ENCODE measurements around the gene FOSB. TPM values are rescaled to one million over a fixed set of nuclear protein-coding genes. Genes with fewer than 3 reads are reported as not detected.

The FOSB gene
- 14.6 to 21.8 TPM (median 17.2 TPM) in 5 replicates for total RNA-seq (2022; extraction: Qiagen RNA extraction; ENCODE audit: low read depth)

DNA sequence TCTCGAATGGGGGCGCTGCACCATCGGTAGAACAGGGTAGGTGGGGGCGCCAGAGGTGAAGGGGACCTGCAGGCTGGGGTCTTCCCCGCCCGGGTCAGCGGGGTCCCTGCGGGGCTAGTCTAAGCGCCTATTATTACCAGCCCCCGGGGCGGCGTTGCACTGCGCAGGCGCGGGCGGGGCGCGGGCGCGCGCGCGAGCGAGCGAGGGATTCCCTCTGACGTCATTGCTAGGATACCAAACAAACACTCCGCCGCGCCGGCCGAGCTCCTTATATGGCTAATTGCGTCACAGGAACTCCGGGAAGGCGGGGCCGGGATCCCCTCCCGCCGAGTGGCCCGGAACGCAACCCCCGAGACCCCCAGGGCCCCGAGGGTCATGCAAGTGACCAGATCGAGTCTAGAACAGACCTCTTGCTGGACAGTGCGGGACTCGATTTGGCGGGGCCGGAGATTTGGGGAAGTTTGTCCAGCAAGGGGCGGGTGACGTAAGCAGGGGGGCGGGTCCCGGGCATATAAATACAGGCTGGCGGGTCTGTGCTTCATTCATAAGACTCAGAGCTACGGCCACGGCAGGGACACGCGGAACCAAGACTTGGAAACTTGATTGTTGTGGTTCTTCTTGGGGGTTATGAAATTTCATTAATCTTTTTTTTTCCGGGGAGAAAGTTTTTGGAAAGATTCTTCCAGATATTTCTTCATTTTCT lies at the start of gene FOSB:
Gene FOSB, plus strand, starts transcription at position 541 of the 703 bp plus-strand sequence. CDS start 591 bp downstream, outside the sequence.

DNA sequence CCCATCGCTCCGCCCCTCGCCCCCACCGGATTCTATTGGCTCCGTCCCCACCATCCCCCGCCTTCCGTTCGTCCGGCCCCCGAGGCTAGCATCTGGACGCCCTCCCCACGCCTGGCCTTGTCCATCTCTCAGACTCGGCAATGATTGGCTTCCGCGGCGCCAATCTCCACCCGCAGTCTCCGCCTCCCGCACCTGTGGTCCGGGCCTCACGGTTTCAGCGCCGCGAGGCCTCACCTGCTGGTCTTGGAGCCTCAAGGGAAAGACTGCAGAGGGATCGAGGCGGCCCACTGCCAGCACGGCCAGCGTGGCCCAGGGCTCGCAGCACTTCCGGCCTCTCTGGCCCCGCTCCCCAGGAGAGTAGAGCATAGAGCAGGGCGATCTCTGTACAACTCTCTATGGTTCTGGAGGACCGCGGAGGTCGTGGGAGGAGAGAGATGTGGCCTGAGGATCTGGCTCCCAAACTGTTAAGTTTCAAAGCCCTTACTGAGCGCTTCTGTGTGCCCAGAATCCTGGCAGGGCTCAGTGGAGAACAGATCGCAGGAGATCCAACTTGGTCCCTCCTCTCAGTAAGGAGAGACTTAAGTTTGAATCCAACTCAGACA lies 44.1 kb upstream of the FOSB start, which contains the start of gene ERCC1:
Gene ERCC1, minus strand, starts transcription at position 329 of the 602 bp plus-strand sequence. CDS start 543 bp downstream, outside the sequence.

DNA sequence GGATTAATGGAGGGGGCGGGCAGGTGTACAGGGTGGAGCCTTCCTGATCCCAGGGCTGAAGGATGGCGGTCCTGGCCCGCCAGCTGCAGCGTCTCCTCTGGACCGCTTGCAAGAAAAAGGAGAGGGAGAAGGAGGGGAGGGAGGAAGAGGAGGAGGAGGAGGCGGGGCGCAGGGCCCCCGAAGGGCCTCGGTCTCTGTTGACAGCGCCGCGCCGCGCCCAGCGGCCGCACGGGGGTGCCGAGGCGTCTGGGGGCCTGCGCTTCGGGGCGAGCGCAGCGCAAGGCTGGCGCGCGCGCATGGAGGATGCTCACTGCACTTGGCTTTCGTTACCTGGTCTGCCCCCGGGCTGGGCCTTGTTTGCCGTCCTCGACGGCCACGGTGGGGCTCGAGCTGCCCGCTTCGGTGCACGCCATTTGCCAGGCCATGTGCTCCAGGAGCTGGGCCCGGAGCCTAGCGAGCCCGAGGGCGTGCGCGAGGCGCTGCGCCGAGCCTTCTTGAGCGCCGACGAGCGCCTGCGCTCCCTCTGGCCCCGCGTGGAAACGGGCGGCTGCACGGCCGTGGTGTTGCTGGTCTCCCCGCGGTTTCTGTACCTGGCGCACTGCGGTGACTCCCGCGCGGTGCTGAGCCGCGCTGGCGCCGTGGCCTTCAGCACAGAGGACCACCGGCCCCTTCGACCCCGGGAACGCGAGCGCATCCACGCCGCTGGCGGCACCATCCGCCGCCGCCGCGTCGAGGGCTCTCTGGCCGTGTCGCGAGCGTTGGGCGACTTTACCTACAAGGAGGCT lies 30.8 kb downstream of the FOSB start, which contains the start of gene PPM1N:
Gene PPM1N, plus strand, starts transcription at position 33 of the 785 bp plus-strand sequence. Its CDS starts 30 bp downstream, at position 63.

DNA sequence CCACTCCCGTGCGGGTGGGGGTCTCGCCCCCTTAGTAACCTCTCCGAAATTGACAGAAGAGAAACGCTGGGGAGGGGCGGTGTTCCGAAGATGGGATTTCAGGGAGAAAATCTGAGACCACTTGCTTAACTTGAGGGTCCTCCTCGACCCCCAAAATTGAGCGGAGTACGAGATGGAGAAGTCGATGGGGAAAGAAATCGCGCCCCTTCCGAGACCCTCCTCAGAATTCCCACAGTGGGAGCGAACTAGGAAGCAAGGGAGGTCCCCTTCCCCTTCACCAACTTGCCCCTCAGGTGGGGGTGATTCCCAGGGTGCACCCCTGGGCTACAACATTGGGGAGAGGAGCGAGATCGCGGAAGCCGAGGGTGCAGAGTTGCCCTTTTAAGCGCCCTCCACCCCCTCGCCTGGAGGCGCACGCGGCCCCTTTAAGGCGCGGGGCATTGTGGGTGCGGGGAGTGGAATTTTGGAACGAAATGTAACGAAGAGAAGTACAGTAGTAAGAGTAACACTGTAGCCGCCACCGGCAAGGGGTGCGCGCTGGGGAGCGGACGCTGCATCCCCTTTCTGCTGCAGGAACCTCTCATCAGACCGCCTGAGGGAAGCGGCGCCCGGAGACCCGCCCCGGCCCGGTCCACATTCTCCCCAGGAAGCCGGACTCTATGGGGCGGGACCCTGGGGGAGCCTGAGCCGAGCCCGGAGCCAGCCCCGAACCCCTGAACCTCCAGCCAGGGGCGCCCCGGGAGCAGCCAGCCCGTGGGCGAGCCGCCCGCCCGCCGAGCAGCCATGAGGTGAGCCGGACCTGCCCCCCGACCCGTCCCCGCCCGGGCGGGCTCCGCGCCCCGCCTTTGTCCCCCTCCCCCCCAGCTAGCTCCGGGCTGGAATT lies 39.4 kb downstream of the FOSB start, which contains the start of gene VASP:
Gene VASP, plus strand, starts transcription at position 491 of the 883 bp plus-strand sequence. Its CDS starts 293 bp downstream, at position 784.

Other genes starting within 250 kb of the FOSB start
- gene EXOC3L2, start 222.6 kb upstream of the FOSB start, total RNA-seq (2022; extraction: Qiagen RNA extraction; ENCODE audit: low read depth) = 0.56 to 1.6 TPM (median 0.98 TPM) in 5 replicates
- 6.0 to 8.1 TPM (median 6.7 TPM) in 5 replicates for gene MARK4, start 216.7 kb upstream of the FOSB start, total RNA-seq (2022; extraction: Qiagen RNA extraction; ENCODE audit: low read depth)
- not detected in 5 replicates for gene CKM, start 145.1 kb upstream of the FOSB start, total RNA-seq (2022; extraction: Qiagen RNA extraction; ENCODE audit: low read depth)
- gene KLC3, start 127.2 kb upstream of the FOSB start, total RNA-seq (2022; extraction: Qiagen RNA extraction; ENCODE audit: low read depth) = 0.51 to 0.74 TPM (median 0.65 TPM) in 5 replicates
- gene ERCC2, start 97.4 kb upstream of the FOSB start, total RNA-seq (2022; extraction: Qiagen RNA extraction; ENCODE audit: low read depth) = 9.5 to 13.8 TPM (median 12.5 TPM) in 5 replicates
- gene PPP1R13L, start 62.9 kb upstream of the FOSB start, total RNA-seq (2022; extraction: Qiagen RNA extraction; ENCODE audit: low read depth) = 24.1 to 30.7 TPM (median 26.0 TPM) in 5 replicates
- gene POLR1G, start 61.4 kb upstream of the FOSB start, total RNA-seq (2022; extraction: Qiagen RNA extraction; ENCODE audit: low read depth) = 41.0 to 57.9 TPM (median 48.2 TPM) in 5 replicates
- 129 to 169 TPM (median 150 TPM) in 5 replicates for gene ERCC1, start 44.1 kb upstream of the FOSB start, total RNA-seq (2022; extraction: Qiagen RNA extraction; ENCODE audit: low read depth)
- 8.8 to 12.4 TPM (median 9.7 TPM) in 5 replicates for gene RTN2, start 29.1 kb downstream of the FOSB start, total RNA-seq (2022; extraction: Qiagen RNA extraction; ENCODE audit: low read depth)
- gene PPM1N, start 30.4 kb downstream of the FOSB start, total RNA-seq (2022; extraction: Qiagen RNA extraction; ENCODE audit: low read depth) = 6.2 to 8.0 TPM (median 7.0 TPM) in 5 replicates
- gene VASP, start 39.5 kb downstream of the FOSB start, total RNA-seq (2022; extraction: Qiagen RNA extraction; ENCODE audit: low read depth) = 110 to 143 TPM (median 134 TPM) in 5 replicates
- gene OPA3, start 116.8 kb downstream of the FOSB start, total RNA-seq (2022; extraction: Qiagen RNA extraction; ENCODE audit: low read depth) = 11.8 to 17.6 TPM (median 14.7 TPM) in 5 replicates
- 0.07 to 0.21 TPM (median 0.14 TPM) in 4 of 5 replicates, not detected in the other for gene GPR4, start 134.2 kb downstream of the FOSB start, total RNA-seq (2022; extraction: Qiagen RNA extraction; ENCODE audit: low read depth)
- gene EML2, start 171.4 kb downstream of the FOSB start, total RNA-seq (2022; extraction: Qiagen RNA extraction; ENCODE audit: low read depth) = 20.3 to 23.8 TPM (median 21.3 TPM) in 5 replicates
- 2.3 to 3.8 TPM (median 2.6 TPM) in 5 replicates for gene GIPR, start 200.2 kb downstream of the FOSB start, total RNA-seq (2022; extraction: Qiagen RNA extraction; ENCODE audit: low read depth)
- 773 to 1,010 TPM (median 799 TPM) in 5 replicates for gene SNRPD2, start 224.0 kb downstream of the FOSB start, total RNA-seq (2022; extraction: Qiagen RNA extraction; ENCODE audit: low read depth)
- gene QPCTL, start 224.7 kb downstream of the FOSB start, total RNA-seq (2022; extraction: Qiagen RNA extraction; ENCODE audit: low read depth) = 6.9 to 10.7 TPM (median 9.5 TPM) in 5 replicates